ENCODE results near the gene RNASE4.

RNASE4 gene

DNA sequence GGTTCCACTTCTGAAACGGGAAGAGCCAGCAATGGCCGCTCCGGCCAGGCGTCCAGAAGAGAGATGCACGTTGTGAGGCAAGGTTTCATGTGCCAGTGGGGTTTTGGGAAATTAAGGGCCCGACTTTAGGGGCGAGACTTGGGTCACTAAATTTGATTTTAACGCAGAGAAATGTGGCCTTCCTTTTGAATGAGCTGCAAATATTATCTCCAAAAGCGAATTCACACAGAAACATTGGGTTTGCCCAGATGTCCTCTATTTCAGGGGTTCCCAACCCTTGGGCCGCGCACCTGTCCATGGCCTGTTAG, 2.3 kb upstream of the RNASE4 start:
- no peak for ATAC-seq
- TF ChIP-seq, protein P1, sequence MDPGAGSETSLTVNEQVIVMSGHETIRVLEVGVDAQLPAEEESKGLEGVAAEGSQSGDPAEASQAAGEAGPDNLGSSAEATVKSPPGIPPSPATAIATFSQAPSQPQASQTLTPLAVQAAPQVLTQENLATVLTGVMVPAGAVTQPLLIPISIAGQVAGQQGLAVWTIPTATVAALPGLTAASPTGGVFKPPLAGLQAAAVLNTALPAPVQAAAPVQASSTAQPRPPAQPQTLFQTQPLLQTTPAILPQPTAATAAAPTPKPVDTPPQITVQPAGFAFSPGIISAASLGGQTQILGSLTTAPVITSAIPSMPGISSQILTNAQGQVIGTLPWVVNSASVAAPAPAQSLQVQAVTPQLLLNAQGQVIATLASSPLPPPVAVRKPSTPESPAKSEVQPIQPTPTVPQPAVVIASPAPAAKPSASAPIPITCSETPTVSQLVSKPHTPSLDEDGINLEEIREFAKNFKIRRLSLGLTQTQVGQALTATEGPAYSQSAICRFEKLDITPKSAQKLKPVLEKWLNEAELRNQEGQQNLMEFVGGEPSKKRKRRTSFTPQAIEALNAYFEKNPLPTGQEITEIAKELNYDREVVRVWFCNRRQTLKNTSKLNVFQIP (CRISPR knock-in tag; IDR thresholded peaks at IDR 0.05; ENCODE audit: borderline replicate concordance, low read depth), result no peak
- TF ChIP-seq ZNF8 (CRISPR knock-in tag; IDR thresholded peaks at IDR 0.05) (no peak), TOX (CRISPR knock-in tag; IDR thresholded peaks at IDR 0.05; ENCODE audit: borderline replicate concordance) (no peak), ZC3H10 (CRISPR knock-in tag; IDR thresholded peaks at IDR 0.05) (no peak), ZNF70 (CRISPR knock-in tag; IDR thresholded peaks at IDR 0.05) (no peak), RARB (CRISPR knock-in tag; IDR thresholded peaks at IDR 0.05) (no peak), SNAI2 (CRISPR knock-in tag; IDR thresholded peaks at IDR 0.05) (no peak), ESRRG (CRISPR knock-in tag; IDR thresholded peaks at IDR 0.05) (no peak), CSDC2 (CRISPR knock-in tag; IDR thresholded peaks at IDR 0.05) (no peak), ISL1 (CRISPR knock-in tag; IDR thresholded peaks at IDR 0.05) (no peak), ZNF565 (CRISPR knock-in tag; conservative IDR thresholded peaks at IDR 0.05; ENCODE audit: low read depth) (no peak)
- TF ChIP-seq, protein P2, sequence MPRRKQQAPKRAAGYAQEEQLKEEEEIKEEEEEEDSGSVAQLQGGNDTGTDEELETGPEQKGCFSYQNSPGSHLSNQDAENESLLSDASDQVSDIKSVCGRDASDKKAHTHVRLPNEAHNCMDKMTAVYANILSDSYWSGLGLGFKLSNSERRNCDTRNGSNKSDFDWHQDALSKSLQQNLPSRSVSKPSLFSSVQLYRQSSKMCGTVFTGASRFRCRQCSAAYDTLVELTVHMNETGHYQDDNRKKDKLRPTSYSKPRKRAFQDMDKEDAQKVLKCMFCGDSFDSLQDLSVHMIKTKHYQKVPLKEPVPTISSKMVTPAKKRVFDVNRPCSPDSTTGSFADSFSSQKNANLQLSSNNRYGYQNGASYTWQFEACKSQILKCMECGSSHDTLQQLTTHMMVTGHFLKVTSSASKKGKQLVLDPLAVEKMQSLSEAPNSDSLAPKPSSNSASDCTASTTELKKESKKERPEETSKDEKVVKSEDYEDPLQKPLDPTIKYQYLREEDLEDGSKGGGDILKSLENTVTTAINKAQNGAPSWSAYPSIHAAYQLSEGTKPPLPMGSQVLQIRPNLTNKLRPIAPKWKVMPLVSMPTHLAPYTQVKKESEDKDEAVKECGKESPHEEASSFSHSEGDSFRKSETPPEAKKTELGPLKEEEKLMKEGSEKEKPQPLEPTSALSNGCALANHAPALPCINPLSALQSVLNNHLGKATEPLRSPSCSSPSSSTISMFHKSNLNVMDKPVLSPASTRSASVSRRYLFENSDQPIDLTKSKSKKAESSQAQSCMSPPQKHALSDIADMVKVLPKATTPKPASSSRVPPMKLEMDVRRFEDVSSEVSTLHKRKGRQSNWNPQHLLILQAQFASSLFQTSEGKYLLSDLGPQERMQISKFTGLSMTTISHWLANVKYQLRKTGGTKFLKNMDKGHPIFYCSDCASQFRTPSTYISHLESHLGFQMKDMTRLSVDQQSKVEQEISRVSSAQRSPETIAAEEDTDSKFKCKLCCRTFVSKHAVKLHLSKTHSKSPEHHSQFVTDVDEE (CRISPR knock-in tag; IDR thresholded peaks at IDR 0.05), result no peak
- TF ChIP-seq, protein P3, sequence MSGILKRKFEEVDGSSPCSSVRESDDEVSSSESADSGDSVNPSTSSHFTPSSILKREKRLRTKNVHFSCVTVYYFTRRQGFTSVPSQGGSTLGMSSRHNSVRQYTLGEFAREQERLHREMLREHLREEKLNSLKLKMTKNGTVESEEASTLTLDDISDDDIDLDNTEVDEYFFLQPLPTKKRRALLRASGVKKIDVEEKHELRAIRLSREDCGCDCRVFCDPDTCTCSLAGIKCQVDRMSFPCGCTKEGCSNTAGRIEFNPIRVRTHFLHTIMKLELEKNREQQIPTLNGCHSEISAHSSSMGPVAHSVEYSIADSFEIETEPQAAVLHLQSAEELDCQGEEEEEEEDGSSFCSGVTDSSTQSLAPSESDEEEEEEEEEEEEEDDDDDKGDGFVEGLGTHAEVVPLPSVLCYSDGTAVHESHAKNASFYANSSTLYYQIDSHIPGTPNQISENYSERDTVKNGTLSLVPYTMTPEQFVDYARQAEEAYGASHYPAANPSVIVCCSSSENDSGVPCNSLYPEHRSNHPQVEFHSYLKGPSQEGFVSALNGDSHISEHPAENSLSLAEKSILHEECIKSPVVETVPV (CRISPR knock-in tag; IDR thresholded peaks at IDR 0.05), result no peak

DNA sequence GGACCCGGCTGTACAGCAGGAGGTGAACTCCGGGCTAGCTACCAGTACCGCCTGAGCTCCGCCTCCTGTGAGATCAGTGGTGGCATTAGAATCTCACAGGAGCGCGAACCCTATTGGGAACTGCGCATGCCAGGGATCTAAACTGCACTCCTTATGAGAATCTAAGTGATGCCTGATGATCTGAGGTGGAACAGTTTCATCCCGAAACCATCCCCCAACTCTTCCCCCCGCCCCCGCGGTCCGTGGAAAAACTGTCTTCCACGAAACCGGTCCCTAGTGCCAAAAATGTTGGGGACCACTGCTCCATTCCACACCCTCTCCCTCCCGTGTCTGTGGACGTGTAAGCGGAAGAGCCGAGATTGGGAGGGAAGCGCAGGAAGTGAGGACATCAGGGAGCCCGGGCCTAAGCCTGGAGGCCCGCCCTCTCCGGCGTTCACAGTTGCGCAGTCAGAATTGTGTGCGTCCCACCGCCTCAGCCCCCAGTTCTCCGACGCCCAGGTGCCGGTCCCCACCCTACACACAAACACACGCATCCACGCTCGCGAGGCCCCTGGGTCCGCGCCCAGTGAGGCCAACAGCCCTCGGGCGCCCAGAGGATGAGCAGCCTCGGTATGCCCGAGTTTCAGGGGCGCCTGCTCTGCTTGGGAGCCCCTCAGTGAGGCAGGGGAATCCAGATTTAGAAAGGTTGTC, 1.8 kb upstream of the RNASE4 start:
- peak; percentile 79 for ATAC-seq
- TF ChIP-seq TOX (CRISPR knock-in tag; IDR thresholded peaks at IDR 0.05; ENCODE audit: borderline replicate concordance), result no peak

DNA sequence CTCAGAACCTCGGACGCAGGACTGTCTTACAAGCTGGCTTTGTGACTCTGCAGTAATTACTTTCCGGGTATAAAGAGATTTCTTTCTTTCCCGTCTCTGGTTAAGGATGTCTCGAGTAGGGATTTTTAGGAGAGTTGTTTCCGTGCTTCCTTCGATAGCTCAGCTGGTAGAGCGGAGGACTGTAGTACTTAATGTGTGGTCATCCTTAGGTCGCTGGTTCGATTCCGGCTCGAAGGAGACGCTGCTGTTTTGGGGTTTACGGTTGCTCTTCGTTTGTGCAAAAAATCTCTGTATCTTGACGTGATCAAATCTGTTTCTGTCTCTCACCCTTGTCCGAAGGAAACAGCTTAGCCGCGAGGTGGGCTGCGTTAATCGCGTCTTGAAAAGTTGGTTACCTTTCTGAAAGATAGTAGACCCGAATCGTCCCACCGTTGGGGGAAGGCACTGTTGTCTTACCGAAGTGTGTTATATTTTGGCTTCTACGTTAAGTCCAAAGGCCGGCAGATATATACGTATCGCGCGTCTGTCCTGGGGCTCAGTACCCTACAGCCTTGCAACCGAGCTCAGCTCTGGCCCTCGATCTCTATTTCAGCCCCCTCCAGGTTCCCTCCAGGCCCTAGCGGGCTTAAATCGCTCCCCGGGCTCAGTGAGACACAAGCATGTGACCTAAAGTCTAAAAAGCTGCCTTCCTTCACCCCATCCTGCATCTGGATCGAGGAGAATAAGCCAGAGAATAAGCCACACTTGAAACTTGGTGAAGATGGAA, 1.1 kb upstream of the RNASE4 start:
- no peak for TF ChIP-seq RARB (CRISPR knock-in tag; IDR thresholded peaks at IDR 0.05)
- TF ChIP-seq, protein P1 (CRISPR knock-in tag; IDR thresholded peaks at IDR 0.05; ENCODE audit: borderline replicate concordance, low read depth), result no peak
- TF ChIP-seq ZNF8 (CRISPR knock-in tag; IDR thresholded peaks at IDR 0.05), result no peak
- TF ChIP-seq BACH2 (CRISPR knock-in tag; IDR thresholded peaks at IDR 0.05; ENCODE audit: borderline replicate concordance), result no peak
- ATAC-seq, result peak; percentile 61

DNA sequence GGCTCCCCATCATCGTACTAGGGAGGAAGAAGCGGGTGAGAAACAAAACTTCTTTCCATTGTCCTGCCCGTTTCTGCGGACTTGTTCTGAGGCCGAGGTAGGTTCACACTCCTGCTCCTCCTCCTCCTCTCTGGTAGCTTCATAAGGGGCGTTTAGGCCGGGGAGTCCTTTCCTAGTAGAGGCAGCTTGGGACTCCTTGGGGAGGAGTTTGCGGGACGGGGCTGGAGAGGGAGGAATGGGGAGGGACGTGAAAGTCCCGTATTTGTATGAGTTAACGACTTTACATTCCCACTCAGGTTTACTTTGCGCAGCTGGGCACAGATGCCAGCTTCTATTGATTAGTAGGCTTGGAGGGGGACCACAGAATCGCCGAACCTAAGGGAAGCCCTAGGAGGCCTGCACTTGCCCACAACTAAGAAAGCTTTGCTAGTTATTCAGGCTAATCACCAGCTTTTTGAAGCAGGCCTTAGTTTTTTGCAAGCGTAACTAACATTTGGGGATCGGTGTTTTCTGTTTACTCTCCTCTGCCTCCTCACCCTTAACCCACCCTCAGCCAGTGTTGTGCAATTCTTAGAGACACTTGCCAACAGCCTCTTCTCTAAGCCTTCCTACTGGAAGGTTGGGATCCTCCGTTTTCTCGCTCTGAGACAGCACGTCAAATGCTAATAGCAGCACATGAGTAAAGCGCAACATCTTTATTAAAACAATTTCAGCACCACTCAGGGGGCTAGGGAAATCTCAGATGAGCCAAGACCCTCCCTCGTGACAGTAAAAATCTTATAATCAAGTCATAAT, 499 bp downstream of the RNASE4 start:
- TF ChIP-seq SNAI2 (CRISPR knock-in tag; IDR thresholded peaks at IDR 0.05), result no peak
- no peak; the same call in 2 of the 3 replicates for ATAC-seq

DNA sequence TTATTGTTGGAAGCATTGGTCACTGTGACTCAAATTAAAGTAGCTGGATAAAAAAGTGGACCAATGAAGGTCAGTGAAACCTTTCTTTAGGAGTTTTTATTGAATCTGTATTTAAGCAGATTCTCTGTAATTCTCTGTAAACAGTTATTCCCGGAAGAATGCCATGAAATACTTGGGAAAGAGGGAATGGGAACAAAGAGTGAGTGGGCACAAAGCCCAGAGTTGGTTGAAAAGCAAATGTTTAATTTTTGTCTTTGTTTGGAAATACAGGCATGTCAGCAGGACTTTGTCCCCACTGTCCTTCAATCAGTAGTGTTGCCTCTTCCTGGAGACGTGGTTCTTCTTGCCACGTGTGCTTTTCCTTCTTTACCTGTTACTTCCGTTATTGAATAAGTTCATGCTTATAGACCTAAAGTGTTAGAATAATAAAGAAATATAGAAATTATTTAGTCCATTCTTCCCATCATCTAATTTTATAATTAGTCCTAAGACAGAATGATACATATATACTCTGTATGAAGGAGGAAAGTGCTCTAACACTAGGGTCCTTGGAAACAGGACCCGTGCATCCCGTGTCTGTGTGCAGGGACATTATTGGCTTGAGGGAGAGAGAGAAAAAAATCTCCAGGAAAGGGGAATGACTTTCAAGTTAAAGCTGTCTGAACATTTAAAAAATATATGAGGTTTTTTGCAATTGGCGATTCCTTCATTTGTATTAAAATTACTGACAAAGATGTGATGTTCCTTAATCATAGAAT, 2.2 kb downstream of the RNASE4 start:
- no peak for TF ChIP-seq ZNF565 (CRISPR knock-in tag; conservative IDR thresholded peaks at IDR 0.05; ENCODE audit: low read depth)
- no peak for TF ChIP-seq ZC3H10 (CRISPR knock-in tag; IDR thresholded peaks at IDR 0.05)
- TF ChIP-seq, protein P4, sequence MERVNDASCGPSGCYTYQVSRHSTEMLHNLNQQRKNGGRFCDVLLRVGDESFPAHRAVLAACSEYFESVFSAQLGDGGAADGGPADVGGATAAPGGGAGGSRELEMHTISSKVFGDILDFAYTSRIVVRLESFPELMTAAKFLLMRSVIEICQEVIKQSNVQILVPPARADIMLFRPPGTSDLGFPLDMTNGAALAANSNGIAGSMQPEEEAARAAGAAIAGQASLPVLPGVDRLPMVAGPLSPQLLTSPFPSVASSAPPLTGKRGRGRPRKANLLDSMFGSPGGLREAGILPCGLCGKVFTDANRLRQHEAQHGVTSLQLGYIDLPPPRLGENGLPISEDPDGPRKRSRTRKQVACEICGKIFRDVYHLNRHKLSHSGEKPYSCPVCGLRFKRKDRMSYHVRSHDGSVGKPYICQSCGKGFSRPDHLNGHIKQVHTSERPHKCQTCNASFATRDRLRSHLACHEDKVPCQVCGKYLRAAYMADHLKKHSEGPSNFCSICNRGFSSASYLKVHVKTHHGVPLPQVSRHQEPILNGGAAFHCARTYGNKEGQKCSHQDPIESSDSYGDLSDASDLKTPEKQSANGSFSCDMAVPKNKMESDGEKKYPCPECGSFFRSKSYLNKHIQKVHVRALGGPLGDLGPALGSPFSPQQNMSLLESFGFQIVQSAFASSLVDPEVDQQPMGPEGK (CRISPR knock-in tag; IDR thresholded peaks at IDR 0.05; ENCODE audit: borderline replicate concordance), result no peak
- TF ChIP-seq ESRRG (CRISPR knock-in tag; IDR thresholded peaks at IDR 0.05), result no peak
- ATAC-seq, result no peak
